Fibroblast of villous mesenchyme (primary cell): ENCODE measurements around the gene COA1. TPM values are rescaled to one million over a fixed set of nuclear protein-coding genes. Genes with fewer than 3 reads are reported as not detected.

Experiments used
- DNase-seq: peaks from one replicate; pipeline ENCODE4 v3.0.0-alpha.2; 2010; ENCODE audit warnings: low read depth
- H3K4me3 ChIP-seq: 2 replicates; pipeline ENCODE4 v1.5.1; 2011; ENCODE audit warnings: low read depth, mild to moderate bottlenecking, low read length
- CTCF ChIP-seq: IDR thresholded peaks from 2 replicates; pipeline ENCODE4 v1.5.1; 2012; ENCODE audit warnings: low read depth, mild to moderate bottlenecking, low read length; ENCODE audit not compliant: insufficient read depth
- total RNA-seq: library from RNA; depleted of rRNA; stranded (reverse); fragments of >200 nt; gene quantifications from 2 replicates; pipeline ENCODE4 v1.2.3, GENCODE V29; 2012

The COA1 gene
- total RNA-seq, 1 donor = 41.5 TPM

- no peak for TF ChIP-seq CTCF
- no peak overlapping the region for H3K4me3 ChIP-seq
- no peak for DNase-seq
These were observed 33.9 kb upstream of the COA1 start for GRCh38 chr7:43763183-43763582.

GRCh38 chr7:43761938-43762692 is 32.8 kb upstream of the COA1 start:
- no peak for DNase-seq
- H3K4me3 ChIP-seq = no peak overlapping the region
- TF ChIP-seq CTCF = no peak

GRCh38 chr7:43761382-43761781 is 32.1 kb upstream of the COA1 start:
- no peak for TF ChIP-seq CTCF
- no peak overlapping the region for H3K4me3 ChIP-seq
- DNase-seq = no peak

GRCh38 chr7:43760861-43761260 is 31.5 kb upstream of the COA1 start:
- DNase-seq = no peak
- H3K4me3 ChIP-seq = no peak overlapping the region
- no peak for TF ChIP-seq CTCF

GRCh38 chr7:43758822-43759683 is 29.7 kb upstream of the COA1 start:
- DNase-seq = peak; percentile 52
- H3K4me3 ChIP-seq = peak overlapping the region; percentile 71
- no peak for TF ChIP-seq CTCF

GRCh38 chr7:43758029-43758821 is 28.9 kb upstream of the COA1 start, which contains the start of gene BLVRA:
Gene BLVRA, plus strand, starts transcription at chr7:43758680. Its CDS starts 12,479 bp downstream, at chr7:43771159.
- peak within 1 kb of the TSS; percentile 71 for H3K4me3 ChIP-seq
- TF ChIP-seq CTCF = no peak
- DNase-seq = peak; percentile 48
